ENCODE results near the gene CCT7.

DNA sequence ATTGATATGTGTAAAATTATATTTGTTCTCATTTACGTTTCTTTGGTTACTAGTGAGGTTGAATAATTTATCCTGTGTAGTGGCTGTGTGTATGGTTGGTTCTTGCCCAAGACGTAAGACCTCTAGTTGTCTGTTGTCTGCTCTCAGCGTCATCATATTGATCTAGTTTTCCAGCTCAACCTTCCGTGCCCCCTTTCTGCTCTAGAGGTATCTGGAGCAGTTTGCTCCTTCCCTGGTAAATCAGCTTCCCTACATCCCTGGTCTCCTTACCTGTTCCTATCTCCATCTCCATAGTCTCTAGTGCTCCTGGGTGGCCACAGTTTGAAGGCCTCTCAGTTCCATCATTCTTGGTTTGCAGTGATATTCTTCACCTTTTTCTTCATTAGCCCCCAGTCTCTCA is 18.9 kb upstream of the CCT7 start:
- TF ChIP-seq, protein P1, sequence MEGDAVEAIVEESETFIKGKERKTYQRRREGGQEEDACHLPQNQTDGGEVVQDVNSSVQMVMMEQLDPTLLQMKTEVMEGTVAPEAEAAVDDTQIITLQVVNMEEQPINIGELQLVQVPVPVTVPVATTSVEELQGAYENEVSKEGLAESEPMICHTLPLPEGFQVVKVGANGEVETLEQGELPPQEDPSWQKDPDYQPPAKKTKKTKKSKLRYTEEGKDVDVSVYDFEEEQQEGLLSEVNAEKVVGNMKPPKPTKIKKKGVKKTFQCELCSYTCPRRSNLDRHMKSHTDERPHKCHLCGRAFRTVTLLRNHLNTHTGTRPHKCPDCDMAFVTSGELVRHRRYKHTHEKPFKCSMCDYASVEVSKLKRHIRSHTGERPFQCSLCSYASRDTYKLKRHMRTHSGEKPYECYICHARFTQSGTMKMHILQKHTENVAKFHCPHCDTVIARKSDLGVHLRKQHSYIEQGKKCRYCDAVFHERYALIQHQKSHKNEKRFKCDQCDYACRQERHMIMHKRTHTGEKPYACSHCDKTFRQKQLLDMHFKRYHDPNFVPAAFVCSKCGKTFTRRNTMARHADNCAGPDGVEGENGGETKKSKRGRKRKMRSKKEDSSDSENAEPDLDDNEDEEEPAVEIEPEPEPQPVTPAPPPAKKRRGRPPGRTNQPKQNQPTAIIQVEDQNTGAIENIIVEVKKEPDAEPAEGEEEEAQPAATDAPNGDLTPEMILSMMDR (IDR thresholded peaks at IDR 0.05; ENCODE audit: low read depth, low read length, poor library complexity, severe bottlenecking) = no peak
- TF ChIP-seq EZH2phosphoT487 (IDR thresholded peaks at IDR 0.05; ENCODE audit: borderline replicate concordance, low read length) = no peak

Data from DOHH2 (cell line).